AG04450 (cell line): ENCODE measurements around the gene RSAD1. TPM values are rescaled to one million over a fixed set of nuclear protein-coding genes. Genes with fewer than 3 reads are reported as not detected.

Experiments used
- CTCF ChIA-PET: fragments of 300-600, 350-600 bp; formaldehyde crosslinking; extraction: SDS; loops from one replicate; lab custom pipeline; 2022; ENCODE audit warnings: antibody characterized with exemption, inconsistent platforms; lab: Charles Lee
- POLR2A ChIA-PET: fragments of 350-600 bp; formaldehyde crosslinking; extraction: SDS; loops from one replicate; lab custom pipeline; 2021; ENCODE audit warnings: antibody characterized with exemption, inconsistent platforms; lab: Yijun Ruan, JAX
- DNase-seq: peaks from one replicate; pipeline ENCODE4 v3.0.0-alpha.2; 2011; ENCODE audit warnings: low read depth, low spot score
- H3K27ac ChIP-seq: one replicate; pipeline ENCODE4 v1.5.1; 2012; ENCODE audit warnings: low read depth, low read length, control low read depth
- H3K27me3 ChIP-seq: one replicate; pipeline ENCODE4 v1.6.0; 2012; ENCODE audit warnings: low read length; ENCODE audit not compliant: control insufficient read depth, insufficient read depth
- H3K4me3 ChIP-seq: 2 replicates; pipeline ENCODE4 v1.5.1; 2011; ENCODE audit warnings: mild to moderate bottlenecking, low read depth, low read length, control low read depth
- H3K9me3 ChIP-seq: 2 replicates; pipeline ENCODE4 v1.5.1; 2012; ENCODE audit warnings: low read length; ENCODE audit not compliant: control insufficient read depth, insufficient read depth
- polyA plus RNA-seq: library from polyadenylated mRNA; depleted of rRNA; stranded (reverse); fragments of >200 nt; gene quantifications from 2 replicates; pipeline ENCODE4 v1.2.3, GENCODE V29; 2011
- TF ChIP-seq, protein P1 (sequence below): IDR thresholded peaks from 2 replicates; pipeline ENCODE4 v1.5.1; 2011; ENCODE audit warnings: low read depth, low read length, control low read depth, inconsistent platforms

RSAD1 gene
- polyA plus RNA-seq, 1 experiment = 15.5 TPM

GRCh38 chr17:50482110-50482509 is 3.5 kb downstream of the RSAD1 start:
- Histone ChIP-seq H3K9me3 (no peaks in the 10 kb centered on the region; the same call in 1 of the 2 replicates), H3K4me3 (no peak overlapping the region), H3K27ac (peak overlapping the region; percentile 31), H3K27me3 (no peaks in the 10 kb centered on the region)
- CTCF ChIA-PET = interaction anchor here (0.7 to 3.9 kb wide), 7 partner anchors 11 to 213 kb away, joined by 3 to 22 read pairs (median 4); partner anchors contain the start of gene LRRC59
- no peak for DNase-seq
- TF ChIP-seq, protein P1, sequence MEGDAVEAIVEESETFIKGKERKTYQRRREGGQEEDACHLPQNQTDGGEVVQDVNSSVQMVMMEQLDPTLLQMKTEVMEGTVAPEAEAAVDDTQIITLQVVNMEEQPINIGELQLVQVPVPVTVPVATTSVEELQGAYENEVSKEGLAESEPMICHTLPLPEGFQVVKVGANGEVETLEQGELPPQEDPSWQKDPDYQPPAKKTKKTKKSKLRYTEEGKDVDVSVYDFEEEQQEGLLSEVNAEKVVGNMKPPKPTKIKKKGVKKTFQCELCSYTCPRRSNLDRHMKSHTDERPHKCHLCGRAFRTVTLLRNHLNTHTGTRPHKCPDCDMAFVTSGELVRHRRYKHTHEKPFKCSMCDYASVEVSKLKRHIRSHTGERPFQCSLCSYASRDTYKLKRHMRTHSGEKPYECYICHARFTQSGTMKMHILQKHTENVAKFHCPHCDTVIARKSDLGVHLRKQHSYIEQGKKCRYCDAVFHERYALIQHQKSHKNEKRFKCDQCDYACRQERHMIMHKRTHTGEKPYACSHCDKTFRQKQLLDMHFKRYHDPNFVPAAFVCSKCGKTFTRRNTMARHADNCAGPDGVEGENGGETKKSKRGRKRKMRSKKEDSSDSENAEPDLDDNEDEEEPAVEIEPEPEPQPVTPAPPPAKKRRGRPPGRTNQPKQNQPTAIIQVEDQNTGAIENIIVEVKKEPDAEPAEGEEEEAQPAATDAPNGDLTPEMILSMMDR = no peak
- POLR2A ChIA-PET = no interaction called here

DNA sequence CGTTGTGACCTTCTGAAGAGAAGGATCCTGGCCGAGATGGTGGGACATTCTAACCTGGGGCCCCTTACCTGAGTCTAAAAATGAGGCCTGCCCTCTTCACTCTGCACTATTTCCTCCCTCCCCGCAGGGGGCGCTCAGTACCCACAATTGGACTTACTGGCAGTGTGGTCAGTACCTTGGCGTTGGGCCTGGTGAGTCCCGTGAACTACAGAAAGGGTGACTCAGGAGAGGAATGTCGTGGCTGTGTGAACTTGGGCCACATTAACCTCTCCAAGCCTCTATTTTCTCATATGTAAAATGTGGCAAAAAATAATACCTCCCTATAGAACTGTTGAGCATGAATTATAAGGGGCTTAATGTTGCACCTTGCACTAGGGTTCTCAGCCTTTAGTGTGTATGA is 3.9 kb downstream of the RSAD1 start:
- no peak overlapping the region for H3K4me3 ChIP-seq
- H3K27me3 ChIP-seq = no peaks in the 10 kb centered on the region
- CTCF ChIA-PET = interaction anchor here (0.7 to 3.9 kb wide), 12 partner anchors 10 to 358 kb away, joined by 3 to 22 read pairs (median 5); partner anchors contain the start of gene LRRC59
- TF ChIP-seq, protein P1 = peak; percentile 88
- no peaks in the 10 kb centered on the region; the same call in 1 of the 2 replicates for H3K9me3 ChIP-seq
- POLR2A ChIA-PET = interaction anchor here (1.1 kb wide), 1 partner anchor 60 kb away, joined by 4 read pairs; no protein-coding TSS in a partner anchor
- peak overlapping the region; percentile 96 for H3K27ac ChIP-seq
- peak; percentile 91 for DNase-seq

DNA sequence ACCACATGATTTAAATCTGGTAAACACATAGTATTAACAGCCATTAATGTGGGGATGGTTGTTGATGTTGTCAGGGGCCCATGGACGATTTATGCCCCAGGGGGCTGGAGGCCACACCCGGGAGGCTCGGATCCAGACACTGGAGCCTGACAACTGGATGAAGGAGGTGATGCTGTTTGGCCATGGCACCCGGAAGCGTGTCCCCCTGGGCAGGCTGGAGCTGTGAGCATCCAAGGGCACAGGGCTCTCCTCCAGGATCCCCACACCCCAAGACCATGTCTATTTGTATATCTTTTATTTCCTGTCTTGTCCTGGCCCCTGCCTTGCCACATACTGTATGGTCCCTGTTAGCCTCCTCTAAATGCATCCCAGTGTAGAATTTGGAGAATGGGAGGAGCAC is 4.6 kb downstream of the RSAD1 start:
- POLR2A ChIA-PET = interaction anchor here (1.1 kb wide), 1 partner anchor 59 kb away, joined by 4 read pairs; no protein-coding TSS in a partner anchor
- CTCF ChIA-PET = interaction anchor here (0.7 to 3.9 kb wide), 9 partner anchors 11 to 357 kb away, joined by 3 to 22 read pairs (median 5); no protein-coding TSS in a partner anchor
- TF ChIP-seq, protein P1 = no peak
- no peak overlapping the region for H3K4me3 ChIP-seq
- H3K27ac ChIP-seq = no peak overlapping the region
- no peaks in the 10 kb centered on the region; the same call in 1 of the 2 replicates for H3K9me3 ChIP-seq
- no peak for DNase-seq
- no peaks in the 10 kb centered on the region for H3K27me3 ChIP-seq

DNA sequence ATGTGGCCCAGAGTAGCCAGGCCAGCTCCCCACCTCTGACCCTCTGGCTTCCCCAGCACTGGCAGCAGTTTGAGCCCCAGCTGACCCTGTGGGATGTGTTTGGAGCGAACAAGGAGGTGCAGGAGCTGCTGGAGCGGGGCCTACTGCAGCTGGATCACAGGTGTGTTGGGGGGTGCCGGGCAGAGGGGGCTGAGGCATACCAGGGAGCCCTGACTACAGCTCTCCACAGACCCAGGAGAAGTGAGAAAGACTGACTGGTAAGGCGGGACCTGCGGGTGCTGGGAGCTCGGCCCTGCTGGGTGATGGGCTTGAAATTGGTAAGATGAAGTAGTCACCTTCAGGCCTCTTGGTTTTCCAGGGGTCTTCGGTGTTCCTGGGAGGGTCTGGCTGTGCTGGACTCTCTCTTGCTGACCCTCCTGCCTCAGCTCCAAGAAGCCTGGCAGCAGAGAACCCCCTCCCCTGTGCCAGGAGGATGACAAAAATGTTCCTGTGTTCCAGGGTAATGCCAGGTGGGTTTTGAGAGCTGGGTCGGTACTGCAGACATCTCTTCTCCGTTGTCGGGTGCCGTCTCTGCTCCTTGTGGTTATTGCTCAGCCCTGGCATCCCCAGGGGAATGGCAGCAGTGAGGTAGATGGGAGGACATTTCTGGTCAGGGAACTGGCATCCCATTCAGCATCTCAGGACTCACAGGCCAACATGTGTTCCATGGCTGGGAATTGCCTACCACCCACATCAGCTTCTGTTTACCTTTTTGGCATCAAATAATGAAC is 5.9 kb downstream of the RSAD1 start:
- CTCF ChIA-PET = interaction anchor here (0.8 to 3.9 kb wide), 6 partner anchors 9 to 887 kb away, joined by 3 to 22 read pairs (median 10); no protein-coding TSS in a partner anchor
- TF ChIP-seq, protein P1 = no peak
- POLR2A ChIA-PET = no interaction called here
- Histone ChIP-seq H3K27ac (no peak overlapping the region), H3K4me3 (no peak overlapping the region), H3K9me3 (no peaks in the 10 kb centered on the region), H3K27me3 (no peaks in the 10 kb centered on the region)
- DNase-seq = no peak
